Stimulated activated CD8-positive, alpha-beta memory T cell treated with anti-CD3 and anti-CD28 coated beads, Interleukin-4, amount 100 ng/mL, for 4 hours (primary cell): ENCODE measurements around the gene BHLHA15.

Experiments
- DNase-seq, 2 donors: peaks; one replicate each; pipeline ENCODE4 v3.0.0-alpha.2; 2020; ENCODE audit warnings: low read depth in 2 of 2, low spot score in 1 of 2

The BHLHA15 gene

GRCh38 chr7:98186452-98187137, 24.6 kb upstream of the BHLHA15 start:
- DNase-seq = no peak

- no peak for DNase-seq
These were observed 24.1 kb upstream of the BHLHA15 start for GRCh38 chr7:98187138-98187502.

GRCh38 chr7:98189559-98189958, 21.7 kb upstream of the BHLHA15 start:
- no peak for DNase-seq

GRCh38 chr7:98191668-98192431, 19.4 kb upstream of the BHLHA15 start:
- no peak for DNase-seq

GRCh38 chr7:98192781-98193457, 18.3 kb upstream of the BHLHA15 start:
- DNase-seq = no peak

GRCh38 chr7:98193474-98194180, 17.6 kb upstream of the BHLHA15 start:
- no peak for DNase-seq

- no peak for DNase-seq
These were observed 17.1 kb upstream of the BHLHA15 start for GRCh38 chr7:98194186-98194585.

GRCh38 chr7:98194672-98195457, 16.4 kb upstream of the BHLHA15 start:
- no peak for DNase-seq

GRCh38 chr7:98196706-98197605, 14.3 kb upstream of the BHLHA15 start:
- no peak for DNase-seq

- no peak for DNase-seq
These were observed 12.1 kb upstream of the BHLHA15 start for GRCh38 chr7:98199131-98199530.

- DNase-seq = no peak
These were observed 10.9 kb upstream of the BHLHA15 start for GRCh38 chr7:98200364-98200763.

- DNase-seq = peak; percentile 19 to 50
These were observed 8.7 kb upstream of the BHLHA15 start for GRCh38 chr7:98202367-98203195.

- DNase-seq = no peak
These were observed 7.8 kb upstream of the BHLHA15 start for GRCh38 chr7:98203261-98203963.

GRCh38 chr7:98203964-98204605, 7.2 kb upstream of the BHLHA15 start:
- DNase-seq = no peak

GRCh38 chr7:98204670-98205069, 6.6 kb upstream of the BHLHA15 start:
- DNase-seq = no peak

GRCh38 chr7:98205162-98205845, 5.9 kb upstream of the BHLHA15 start:
- DNase-seq = no peak
